Neural cell (in vitro differentiated cells): ENCODE results near the gene TTC9. TPM values are rescaled to one million over a fixed set of nuclear protein-coding genes. Genes with fewer than 3 reads are reported as not detected.

Experiments
- H2AFZ ChIP-seq: fragments of 200-600, 300-800 bp; sonication (generic), shearing (Covaris generic); 2 replicates; pipeline ENCODE4 v1.6.0; 2014; ENCODE audit warnings: low read depth, mild to moderate bottlenecking, antibody characterized with exemption, low read length, moderate library complexity
- H3F3A ChIP-seq: fragments of 200-600 bp; shearing (Covaris generic); 2 replicates; pipeline ENCODE4 v1.6.1; 2016; ENCODE audit warnings: mild to moderate bottlenecking, moderate library complexity, mixed read lengths, antibody characterized with exemption, low read length; ENCODE audit not compliant: insufficient read depth, poor library complexity, severe bottlenecking
- H3K27ac ChIP-seq: fragments of 200-600, 300-800 bp; sonication (generic), shearing (Covaris generic); 2 replicates; pipeline ENCODE4 v1.5.1; 2014; ENCODE audit warnings: mild to moderate bottlenecking, low read length, moderate library complexity
- H3K27me3 ChIP-seq: fragments of 300-800, 200-600 bp; sonication (generic), shearing (Covaris generic); 2 replicates; pipeline ENCODE4 v1.6.0; 2014; ENCODE audit warnings: mild to moderate bottlenecking, low read depth, low read length, moderate library complexity; ENCODE audit not compliant: insufficient read depth
- H3K36me3 ChIP-seq: fragments of 300-800, 200-600 bp; sonication (generic), shearing (Covaris generic); 2 replicates; pipeline ENCODE4 v1.5.1; 2014; ENCODE audit warnings: mild to moderate bottlenecking, antibody characterized with exemption, low read length, moderate library complexity; ENCODE audit not compliant: insufficient read depth
- H3K4me2 ChIP-seq: fragments of 300-800, 200-600 bp; sonication (generic), shearing (Covaris generic); 2 replicates; pipeline ENCODE4 v1.6.0; 2014; ENCODE audit warnings: mild to moderate bottlenecking, low read length
- H3K4me3 ChIP-seq: fragments of 300-800, 200-600 bp; sonication (generic), shearing (Covaris generic); 2 replicates; pipeline ENCODE4 v1.5.1; 2014; ENCODE audit warnings: mild to moderate bottlenecking, low read length, moderate library complexity
- H3K79me2 ChIP-seq: fragments of 200-600 bp; shearing (Covaris generic); replicated peaks from 2 replicates; pipeline ENCODE4 v1.6.0; 2014; ENCODE audit warnings: mild to moderate bottlenecking, low read length, moderate library complexity; ENCODE audit not compliant: insufficient read depth
- H3K9ac ChIP-seq: fragments of 300-800, 200-600 bp; sonication (generic), shearing (Covaris generic); 2 replicates; pipeline ENCODE4 v1.6.1; 2016; ENCODE audit warnings: mild to moderate bottlenecking, low read length, mixed read lengths
- H3K9me2 ChIP-seq: fragments of 200-600 bp; shearing (Covaris generic); 2 replicates; pipeline ENCODE4 v1.6.1; 2016; ENCODE audit warnings: mild to moderate bottlenecking, low read length, mixed read lengths; ENCODE audit not compliant: insufficient read depth
- H3K9me3 ChIP-seq: fragments of 200-600, 300-800 bp; sonication (generic), shearing (Covaris generic); 2 replicates; pipeline ENCODE4 v1.6.1; 2016; ENCODE audit warnings: mild to moderate bottlenecking, mixed run types, low read length, moderate library complexity, mixed read lengths
- H4K20me1 ChIP-seq: fragments of 200-600 bp; shearing (Covaris generic); 2 replicates; pipeline ENCODE4 v1.6.1; 2016; ENCODE audit warnings: mild to moderate bottlenecking, mixed run types; ENCODE audit not compliant: insufficient read depth
- EP300 ChIP-seq: fragments of 450-650 bp; conservative IDR thresholded peaks from 2 replicates; pipeline ENCODE4 v1.6.1; 2014; ENCODE audit warnings: antibody characterized with exemption, mild to moderate bottlenecking, moderate library complexity; ENCODE audit not compliant: poor library complexity, severe bottlenecking
- EZH2 ChIP-seq: fragments of 200-600, 300-800 bp; shearing (Covaris generic), sonication (generic); IDR thresholded peaks from 2 replicates; pipeline ENCODE4 v1.6.1; 2014; ENCODE audit warnings: antibody characterized with exemption, low read length, borderline replicate concordance, mild to moderate bottlenecking; ENCODE audit not compliant: insufficient read depth, poor library complexity, severe bottlenecking
- MXI1 ChIP-seq: fragments of 450-650 bp; conservative IDR thresholded peaks from 2 replicates; pipeline ENCODE4 v1.6.1; 2014; ENCODE audit warnings: antibody characterized with exemption, mild to moderate bottlenecking; ENCODE audit not compliant: poor library complexity, severe bottlenecking
- POLR2AphosphoS5 ChIP-seq: IDR thresholded peaks from 2 replicates; pipeline ENCODE4 v1.6.1; 2012
- RAD21 ChIP-seq: fragments of 450-650 bp; conservative IDR thresholded peaks from 2 replicates; pipeline ENCODE4 v1.6.1; 2014; ENCODE audit warnings: antibody characterized with exemption, mild to moderate bottlenecking, moderate library complexity
- REST ChIP-seq: IDR thresholded peaks from 2 replicates; pipeline ENCODE4 v1.6.1; 2012; ENCODE audit warnings: borderline replicate concordance
- SMC3 ChIP-seq: fragments of 450-650 bp; conservative IDR thresholded peaks from 2 replicates; pipeline ENCODE4 v1.6.1; 2014; ENCODE audit warnings: antibody characterized with exemption, mild to moderate bottlenecking, moderate library complexity; ENCODE audit not compliant: poor library complexity
- TAF1 ChIP-seq: IDR thresholded peaks from 2 replicates; pipeline ENCODE4 v1.6.1; 2012; ENCODE audit warnings: low read depth
- polyA plus RNA-seq: library from polyadenylated mRNA; depleted of rRNA; stranded (reverse); fragments of >200 nt; gene quantifications from 2 replicates; pipeline ENCODE4 v1.2.3, GENCODE V29; 2014
- TF ChIP-seq, protein P1 (sequence below): fragments of 450-650 bp; IDR thresholded peaks from 2 replicates; pipeline ENCODE4 v1.5.1; 2014; ENCODE audit warnings: antibody characterized with exemption, mild to moderate bottlenecking, moderate library complexity; ENCODE audit not compliant: poor library complexity, severe bottlenecking

Gene TTC9
- polyA plus RNA-seq, 1 donor from 2014 or later: 11.1 TPM

GRCh38 chr14:70722418-70722817 is 80.7 kb downstream of the TTC9 start:
- Histone ChIP-seq H3K27ac (no peak overlapping the region), H4K20me1 (no peaks in the 10 kb centered on the region), H3K4me2 (no peak overlapping the region), H3K27me3 (no peaks in the 10 kb centered on the region), H3K79me2 (no peaks in the 10 kb centered on the region), H2AFZ (no peak overlapping the region), H3K9ac (no peak overlapping the region), H3F3A (no peaks in the 10 kb centered on the region), H3K36me3 (no peaks in the 10 kb centered on the region), H3K9me2 (no peaks in the 10 kb centered on the region), H3K4me3 (no peak overlapping the region), H3K9me3 (no peaks in the 10 kb centered on the region)
- TF ChIP-seq REST: no peak
- TF ChIP-seq SMC3: no peak
- TF ChIP-seq, protein P1, sequence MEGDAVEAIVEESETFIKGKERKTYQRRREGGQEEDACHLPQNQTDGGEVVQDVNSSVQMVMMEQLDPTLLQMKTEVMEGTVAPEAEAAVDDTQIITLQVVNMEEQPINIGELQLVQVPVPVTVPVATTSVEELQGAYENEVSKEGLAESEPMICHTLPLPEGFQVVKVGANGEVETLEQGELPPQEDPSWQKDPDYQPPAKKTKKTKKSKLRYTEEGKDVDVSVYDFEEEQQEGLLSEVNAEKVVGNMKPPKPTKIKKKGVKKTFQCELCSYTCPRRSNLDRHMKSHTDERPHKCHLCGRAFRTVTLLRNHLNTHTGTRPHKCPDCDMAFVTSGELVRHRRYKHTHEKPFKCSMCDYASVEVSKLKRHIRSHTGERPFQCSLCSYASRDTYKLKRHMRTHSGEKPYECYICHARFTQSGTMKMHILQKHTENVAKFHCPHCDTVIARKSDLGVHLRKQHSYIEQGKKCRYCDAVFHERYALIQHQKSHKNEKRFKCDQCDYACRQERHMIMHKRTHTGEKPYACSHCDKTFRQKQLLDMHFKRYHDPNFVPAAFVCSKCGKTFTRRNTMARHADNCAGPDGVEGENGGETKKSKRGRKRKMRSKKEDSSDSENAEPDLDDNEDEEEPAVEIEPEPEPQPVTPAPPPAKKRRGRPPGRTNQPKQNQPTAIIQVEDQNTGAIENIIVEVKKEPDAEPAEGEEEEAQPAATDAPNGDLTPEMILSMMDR: no peak
- no peak for TF ChIP-seq TAF1
- TF ChIP-seq RAD21: no peak
- no peak for TF ChIP-seq MXI1
- no peak for TF ChIP-seq EZH2
- no peak for TF ChIP-seq EP300
- TF ChIP-seq POLR2AphosphoS5: no peak

DNA sequence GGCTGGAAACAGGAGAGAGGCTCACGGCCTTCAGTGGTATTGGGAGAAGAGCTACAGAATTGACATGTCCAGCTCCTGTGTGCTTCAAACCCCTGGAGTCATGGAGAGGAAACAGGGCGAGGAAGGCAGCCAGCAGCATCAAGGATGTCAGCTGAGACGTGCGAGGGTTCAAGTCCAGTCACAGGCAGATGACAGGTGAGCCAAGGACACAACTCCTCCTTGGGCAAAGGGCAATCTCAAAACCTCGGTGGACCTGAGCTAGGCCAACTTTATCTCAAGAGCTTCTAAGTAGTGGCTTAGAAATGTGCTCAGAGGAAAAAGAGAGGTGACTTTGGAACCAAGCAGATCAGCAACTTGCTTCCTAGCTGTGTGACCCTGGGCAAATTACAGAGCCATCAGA is 81.6 kb downstream of the TTC9 start:
- Histone ChIP-seq H3K9ac (no peak overlapping the region), H3K27ac (no peak overlapping the region), H3F3A (no peaks in the 10 kb centered on the region), H3K27me3 (no peaks in the 10 kb centered on the region), H4K20me1 (no peaks in the 10 kb centered on the region), H3K4me2 (no peak overlapping the region), H3K9me3 (no peaks in the 10 kb centered on the region), H3K36me3 (no peaks in the 10 kb centered on the region), H3K9me2 (no peaks in the 10 kb centered on the region), H3K4me3 (no peak overlapping the region), H3K79me2 (no peaks in the 10 kb centered on the region), H2AFZ (no peak overlapping the region)
- no peak for TF ChIP-seq REST
- TF ChIP-seq SMC3: no peak
